Hepatocyte (in vitro differentiated cells): ENCODE measurements around the gene RPS27. TPM values are rescaled to one million over a fixed set of nuclear protein-coding genes. Genes with fewer than 3 reads are reported as not detected.

ENCODE experiments used
- DNase-seq: peaks from one replicate; pipeline ENCODE4 v3.0.0-alpha.2; 2016; ENCODE audit warnings: low spot score
- H2AFZ ChIP-seq: fragments of 200-600 bp; sonication (generic); 2 replicates; pipeline ENCODE4 v1.6.0; 2016; ENCODE audit warnings: antibody characterized with exemption, mild to moderate bottlenecking
- H3K27ac ChIP-seq: fragments of 200-600 bp; sonication (generic); 2 replicates; pipeline ENCODE4 v1.5.1; 2016; ENCODE audit warnings: mild to moderate bottlenecking
- H3K27me3 ChIP-seq: fragments of 200-600 bp; sonication (generic); 2 replicates; pipeline ENCODE4 v1.6.1; 2016
- H3K36me3 ChIP-seq: fragments of 200-600 bp; sonication (generic); replicated peaks from 2 replicates; pipeline ENCODE4 v1.5.1; 2016; ENCODE audit warnings: low read depth; ENCODE audit not compliant: insufficient read depth
- H3K4me1 ChIP-seq: fragments of 200-600 bp; sonication (generic); 2 replicates; pipeline ENCODE4 v1.5.1; 2016; ENCODE audit warnings: mild to moderate bottlenecking, moderate library complexity; ENCODE audit not compliant: insufficient read depth
- H3K4me2 ChIP-seq: fragments of 200-600 bp; sonication (generic); 2 replicates; pipeline ENCODE4 v1.6.0; 2016
- H3K4me3 ChIP-seq: fragments of 200-600 bp; sonication (generic); 2 replicates; pipeline ENCODE4 v1.5.1; 2016; ENCODE audit warnings: mild to moderate bottlenecking
- H3K79me2 ChIP-seq: fragments of 200-600 bp; sonication (generic); 2 replicates; pipeline ENCODE4 v1.6.0; 2017; ENCODE audit warnings: mild to moderate bottlenecking
- H3K9me2 ChIP-seq: fragments of 200-600 bp; sonication (generic); replicated peaks from 2 replicates; pipeline ENCODE4 v1.6.0; 2017; ENCODE audit warnings: mild to moderate bottlenecking; ENCODE audit not compliant: insufficient read depth
- H3K9me3 ChIP-seq: fragments of 200-600 bp; sonication (generic); 2 replicates; pipeline ENCODE4 v1.5.1; 2016; ENCODE audit warnings: low read depth, mild to moderate bottlenecking
- H4K20me1 ChIP-seq: fragments of 200-600 bp; sonication (generic); 2 replicates; pipeline ENCODE4 v1.6.0; 2016; ENCODE audit warnings: mild to moderate bottlenecking; ENCODE audit not compliant: insufficient read depth, poor library complexity, severe bottlenecking
- EZH2 ChIP-seq: fragments of 200-600 bp; sonication (generic); IDR thresholded peaks from 2 replicates; pipeline ENCODE4 v1.6.1; 2016; ENCODE audit warnings: antibody characterized with exemption, mild to moderate bottlenecking, borderline replicate concordance
- EZH2phosphoT487 ChIP-seq: fragments of 200-600 bp; sonication (generic); IDR thresholded peaks from one replicate; pipeline ENCODE4 v1.6.1; 2018; ENCODE audit warnings: antibody characterized with exemption, mild to moderate bottlenecking, low read depth, moderate library complexity; ENCODE audit not compliant: unreplicated experiment, severe bottlenecking
- WGBS: methylation state at CpG from one replicate; pipeline ENCODE4 v1.1.6; 2016; ENCODE audit warnings: low lambda C conversion rate; ENCODE audit errors: missing lambda C conversion rate; 5-methylcytosine and 5-hydroxymethylcytosine counted together
- polyA plus RNA-seq: library from polyadenylated mRNA; unstranded; fragments of >200 nt; fragmentation: Nextera tagmentation; extraction: Ambion mirVana; gene quantifications from 2 replicates; pipeline ENCODE4 v1.2.1, GENCODE V29; 2016
- total RNA-seq: library from RNA; depleted of rRNA; stranded (reverse); fragments of >200 nt; gene quantifications from 2 replicates; pipeline ENCODE4 v1.2.3, GENCODE V29; 2014
- TF ChIP-seq, protein P1 (sequence below): fragments of 200-600 bp; sonication (generic); IDR thresholded peaks from 2 replicates; pipeline ENCODE4 v1.5.1; 2016; ENCODE audit warnings: antibody characterized with exemption, mild to moderate bottlenecking; ENCODE audit not compliant: poor library complexity

The RPS27 gene
- total and polyA plus RNA-seq, 2 experiments from 2014 or later, result 1,696 to 2,548 TPM

GRCh38 chr1:153956997-153957715 lies 33.4 kb upstream of the RPS27 start:
- no peaks in the 10 kb centered on the region for H3K36me3 ChIP-seq
- H3K79me2 ChIP-seq, result peaks cover 72% of the 10 kb centered on the region
- H3K4me1 ChIP-seq, result peaks cover 28% of the 10 kb centered on the region
- peaks cover 40% of the 10 kb centered on the region for H4K20me1 ChIP-seq
- H2AFZ ChIP-seq, result peak overlapping the region; percentile 33
- H3K27ac ChIP-seq, result peak overlapping the region; percentile 92
- H3K27me3 ChIP-seq, result no peaks in the 10 kb centered on the region
- TF ChIP-seq EZH2 (no peak), EZH2phosphoT487 (no peak)
- TF ChIP-seq, protein P1, sequence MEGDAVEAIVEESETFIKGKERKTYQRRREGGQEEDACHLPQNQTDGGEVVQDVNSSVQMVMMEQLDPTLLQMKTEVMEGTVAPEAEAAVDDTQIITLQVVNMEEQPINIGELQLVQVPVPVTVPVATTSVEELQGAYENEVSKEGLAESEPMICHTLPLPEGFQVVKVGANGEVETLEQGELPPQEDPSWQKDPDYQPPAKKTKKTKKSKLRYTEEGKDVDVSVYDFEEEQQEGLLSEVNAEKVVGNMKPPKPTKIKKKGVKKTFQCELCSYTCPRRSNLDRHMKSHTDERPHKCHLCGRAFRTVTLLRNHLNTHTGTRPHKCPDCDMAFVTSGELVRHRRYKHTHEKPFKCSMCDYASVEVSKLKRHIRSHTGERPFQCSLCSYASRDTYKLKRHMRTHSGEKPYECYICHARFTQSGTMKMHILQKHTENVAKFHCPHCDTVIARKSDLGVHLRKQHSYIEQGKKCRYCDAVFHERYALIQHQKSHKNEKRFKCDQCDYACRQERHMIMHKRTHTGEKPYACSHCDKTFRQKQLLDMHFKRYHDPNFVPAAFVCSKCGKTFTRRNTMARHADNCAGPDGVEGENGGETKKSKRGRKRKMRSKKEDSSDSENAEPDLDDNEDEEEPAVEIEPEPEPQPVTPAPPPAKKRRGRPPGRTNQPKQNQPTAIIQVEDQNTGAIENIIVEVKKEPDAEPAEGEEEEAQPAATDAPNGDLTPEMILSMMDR, result no peak
- no peaks in the 10 kb centered on the region for H3K9me3 ChIP-seq
- WGBS, result 44% methylated on average over 6 of the region's 6 CpGs
- no peak for DNase-seq
- peak overlapping the region; percentile 97 for H3K4me2 ChIP-seq
- H3K9me2 ChIP-seq, result no peaks in the 10 kb centered on the region
- peak overlapping the region; percentile 47 for H3K4me3 ChIP-seq

- peaks cover 30% of the 10 kb centered on the region for H3K4me1 ChIP-seq
- peaks cover 40% of the 10 kb centered on the region for H4K20me1 ChIP-seq
- H2AFZ ChIP-seq, result peak overlapping the region; percentile 33
- no peaks in the 10 kb centered on the region for H3K36me3 ChIP-seq
- TF ChIP-seq, protein P1, result no peak
- TF ChIP-seq EZH2, result no peak
- no peaks in the 10 kb centered on the region for H3K9me3 ChIP-seq
- H3K27me3 ChIP-seq, result no peaks in the 10 kb centered on the region
- H3K4me3 ChIP-seq, result peak overlapping the region; percentile 47
- peak overlapping the region; percentile 97 for H3K4me2 ChIP-seq
- peaks cover 75% of the 10 kb centered on the region for H3K79me2 ChIP-seq
- H3K27ac ChIP-seq, result peak overlapping the region; percentile 92
- DNase-seq, result no peak
- no peaks in the 10 kb centered on the region for H3K9me2 ChIP-seq
- 2% methylated on average over 11 of the region's 13 CpGs for WGBS
Measured at GRCh38 chr1:153957744-153958110, 32.8 kb upstream of the RPS27 start.

DNA sequence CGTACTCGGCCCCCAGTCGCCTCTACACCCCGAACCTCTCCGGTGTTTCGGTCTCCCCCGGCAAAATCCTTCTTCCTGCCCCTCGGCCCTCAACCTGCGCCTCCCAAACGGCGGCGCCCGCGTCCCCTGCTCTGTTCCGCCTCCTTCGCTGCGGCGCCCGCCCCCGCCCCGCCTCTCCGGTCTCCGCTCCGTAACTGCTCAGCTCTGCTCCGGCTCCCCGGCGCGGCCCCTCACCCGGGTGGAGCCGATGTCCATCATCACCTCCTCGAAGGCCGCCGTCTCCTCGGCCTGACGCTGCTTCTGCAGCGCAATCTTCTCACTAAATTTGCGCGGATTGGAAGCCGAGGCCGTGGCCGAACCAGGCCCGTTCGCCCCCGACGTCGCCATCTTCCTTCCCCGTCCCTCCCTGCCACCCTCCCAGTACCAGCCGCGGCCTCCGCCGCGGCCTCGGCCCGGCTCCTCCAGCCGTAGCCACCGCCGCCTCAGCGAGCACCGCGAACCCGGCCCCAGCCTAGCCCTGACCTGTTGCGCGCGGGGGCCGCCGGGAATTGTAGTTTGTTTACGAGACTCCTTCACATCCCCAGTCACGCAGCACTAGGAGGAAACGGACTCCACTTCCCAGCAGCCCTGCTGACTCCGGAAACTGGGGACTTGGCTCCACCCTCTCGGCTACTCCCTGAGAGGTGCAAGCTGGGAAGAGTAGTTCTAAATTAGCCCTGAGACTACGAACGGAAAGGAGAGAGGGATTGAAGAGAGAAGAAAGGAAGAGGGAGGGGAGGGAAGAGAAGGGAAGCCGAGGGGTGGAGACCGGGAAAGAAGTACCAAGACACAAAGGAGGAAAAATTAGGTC lies 32.2 kb upstream of the RPS27 start, which contains the start of gene CRTC2:
CRTC2 (minus strand) TSS at position 502 of the 850 bp plus-strand sequence; CDS start at position 387, 115 bp downstream.
- H3K9me3 ChIP-seq, result no peaks in the 10 kb centered on the region
- peak within 1 kb of the TSS; percentile 33 for H2AFZ ChIP-seq
- peaks cover 73% of the 10 kb centered on the region for H3K79me2 ChIP-seq

More for the DNA sequence above, 32.2 kb upstream of the RPS27 start, which contains the start of gene CRTC2:
- Histone ChIP-seq H3K27ac (peak within 1 kb of the TSS; percentile 92), H3K4me1 (peaks cover 30% of the 10 kb centered on the region), H3K36me3 (no peaks in the 10 kb centered on the region), H3K9me2 (no peaks in the 10 kb centered on the region), H3K4me2 (peak within 1 kb of the TSS; percentile 97), H4K20me1 (peaks cover 40% of the 10 kb centered on the region), H3K4me3 (peak within 1 kb of the TSS; percentile 47), H3K27me3 (no peaks in the 10 kb centered on the region)
- TF ChIP-seq, protein P1, result no peak
- TF ChIP-seq EZH2phosphoT487 (no peak), EZH2 (no peak)
- DNase-seq, result peak; percentile 99
- WGBS, result 1% methylated on average over 33 of the region's 75 CpGs
